Panc1 (cell line): ENCODE data around the gene ZFPL1. TPM values are rescaled to one million over a fixed set of nuclear protein-coding genes. Genes with fewer than 3 reads are reported as not detected.

ENCODE experiments used
- ATAC-seq: fragments of 200-7000 bp; cut with Tn5 transposase; 2 replicates; pipeline ENCODE4 v1.9.1; 2020; ENCODE audit warnings: mild to moderate bottlenecking, moderate library complexity
- BruUV-seq: library from RNA; stranded (reverse); fragments of 400-500 nt; replicated peaks from 2 replicates; lab custom pipeline; 2021; lab: Mats Ljungman, UMichigan
- CTCF ChIA-PET: fragments of 300-600 bp; sonication (Branson Sonifier 250); formaldehyde crosslinking; loops from one replicate; lab custom pipeline; 2022; ENCODE audit warnings: antibody characterized with exemption; lab: Charles Lee
- POLR2A ChIA-PET: fragments of 300-600 bp; sonication (Branson Sonifier 250); formaldehyde crosslinking; loops from one replicate; lab custom pipeline; 2022; ENCODE audit warnings: antibody characterized with exemption; lab: Charles Lee
- DNase-seq: peaks from one replicate; pipeline ENCODE4 v3.0.0-alpha.2; 2010; ENCODE audit warnings: low read depth, low spot score
- H3K27ac ChIP-seq: 2 replicates; pipeline ENCODE4 v1.5.1; 2011; ENCODE audit warnings: mild to moderate bottlenecking, low read length, inconsistent platforms
- H3K27me3 ChIP-seq: fragments of 200-500 bp; sonication (Bioruptor generic); 2 replicates; pipeline ENCODE4 v1.6.0; 2014; ENCODE audit warnings: low read length, inconsistent platforms; ENCODE audit not compliant: control insufficient read depth, insufficient read depth
- H3K36me3 ChIP-seq: fragments of 200-500 bp; sonication (Bioruptor generic); 2 replicates; pipeline ENCODE4 v1.5.1; 2014; ENCODE audit warnings: inconsistent platforms, mild to moderate bottlenecking, low read length, moderate library complexity; ENCODE audit not compliant: control insufficient read depth, insufficient read depth
- H3K4me1 ChIP-seq: 2 replicates; pipeline ENCODE4 v1.5.1; 2011; ENCODE audit warnings: inconsistent platforms, mild to moderate bottlenecking, low read length, moderate library complexity; ENCODE audit not compliant: control insufficient read depth, insufficient read depth
- H3K4me3 ChIP-seq, 2 experiments: 2 replicates each; pipeline ENCODE4 v1.5.1; 2011 to 2012; ENCODE audit warnings: low read depth in 2 of 2, low read length in 2 of 2, mild to moderate bottlenecking in 2 of 2, inconsistent platforms in 1 of 2, moderate library complexity in 1 of 2
- H3K9me3 ChIP-seq: fragments of 200-500 bp; sonication (Bioruptor generic); 2 replicates; pipeline ENCODE4 v1.5.1; 2014; ENCODE audit warnings: low read depth, mild to moderate bottlenecking, inconsistent platforms, low read length, moderate library complexity; ENCODE audit not compliant: control insufficient read depth, insufficient read depth
- POLR2AphosphoS5 ChIP-seq: IDR thresholded peaks from 2 replicates; pipeline ENCODE4 v1.6.1; 2012; ENCODE audit warnings: mild to moderate bottlenecking, low read depth, low read length, moderate library complexity
- SIN3A ChIP-seq: IDR thresholded peaks from 2 replicates; pipeline ENCODE4 v1.6.1; 2012; ENCODE audit warnings: low read depth, mild to moderate bottlenecking, low read length, moderate library complexity, borderline replicate concordance; ENCODE audit not compliant: insufficient read depth
- TCF7L2 ChIP-seq: IDR thresholded peaks from 2 replicates; pipeline ENCODE4 v1.6.1; 2011; ENCODE audit warnings: mild to moderate bottlenecking, low read depth, low read length, inconsistent platforms
- in situ Hi-C: cut with HindIII; loops from 2 replicates; pipeline ENCODE4 v1.10.0; 2016; ENCODE audit warnings: low sequenced_read_pairs, low pct_unique_long_range_greater_than_20kb
- intact Hi-C: fragments of 100-400 bp; cut with micrococcal nuclease; formaldehyde crosslinking; loops from one replicate; pipeline ENCODE4 v1.10.0; 2022; ENCODE audit not compliant: unreplicated experiment
- total RNA-seq: library from RNA; stranded (reverse); gene quantifications from one replicate; pipeline ENCODE4 v1.2.1, GENCODE V29; 2021; ENCODE audit not compliant: unreplicated experiment
- TF ChIP-seq, protein P1 (sequence below), 2 experiments: IDR thresholded peaks; 2 replicates each; pipeline ENCODE4 v1.6.1; 2011 to 2012; ENCODE audit warnings: low read depth in 2 of 2, control low read depth in 1 of 2, low read length in 1 of 2, mild to moderate bottlenecking in 1 of 2, moderate library complexity in 1 of 2; ENCODE audit not compliant: insufficient read depth in 1 of 2
- TF ChIP-seq, protein P2 (sequence below): fragments of 450-650 bp; IDR thresholded peaks from 2 replicates; pipeline ENCODE4 v1.5.1; 2017; ENCODE audit warnings: mild to moderate bottlenecking

Gene ZFPL1
- total RNA-seq, 1 experiment from 2014 or later, result 68.4 TPM

DNA sequence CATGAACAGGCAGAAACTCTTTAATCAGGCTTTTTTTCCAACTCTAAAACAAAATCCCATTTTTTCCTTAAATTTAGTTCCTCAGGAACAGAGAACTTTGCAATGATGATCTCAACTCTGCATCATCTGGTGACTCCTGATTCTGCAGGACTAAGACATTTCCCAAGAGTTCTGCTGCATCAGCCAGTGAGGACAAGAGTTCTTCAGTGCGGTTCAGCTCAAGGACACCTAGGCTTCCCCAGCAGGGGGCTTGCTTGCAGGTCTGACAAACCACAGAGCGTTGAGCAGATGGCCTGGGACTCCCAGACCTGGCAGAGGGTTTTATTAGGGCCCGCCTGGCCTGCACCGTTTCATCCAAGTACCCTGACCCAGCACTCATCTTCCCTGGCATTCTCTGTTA is 6.6 kb upstream of the ZFPL1 start:
- H3K4me3 ChIP-seq, result no peak overlapping the region
- H3K4me1 ChIP-seq, result peaks cover 20% of the 10 kb centered on the region
- intact Hi-C loops, result no loop called here
- H3K27me3 ChIP-seq, result no peaks in the 10 kb centered on the region
- BruUV-seq, result no TSS peak
- H3K9me3 ChIP-seq, result no peaks in the 10 kb centered on the region
- in situ Hi-C loops, result no loop called here
- TF ChIP-seq, protein P1, sequence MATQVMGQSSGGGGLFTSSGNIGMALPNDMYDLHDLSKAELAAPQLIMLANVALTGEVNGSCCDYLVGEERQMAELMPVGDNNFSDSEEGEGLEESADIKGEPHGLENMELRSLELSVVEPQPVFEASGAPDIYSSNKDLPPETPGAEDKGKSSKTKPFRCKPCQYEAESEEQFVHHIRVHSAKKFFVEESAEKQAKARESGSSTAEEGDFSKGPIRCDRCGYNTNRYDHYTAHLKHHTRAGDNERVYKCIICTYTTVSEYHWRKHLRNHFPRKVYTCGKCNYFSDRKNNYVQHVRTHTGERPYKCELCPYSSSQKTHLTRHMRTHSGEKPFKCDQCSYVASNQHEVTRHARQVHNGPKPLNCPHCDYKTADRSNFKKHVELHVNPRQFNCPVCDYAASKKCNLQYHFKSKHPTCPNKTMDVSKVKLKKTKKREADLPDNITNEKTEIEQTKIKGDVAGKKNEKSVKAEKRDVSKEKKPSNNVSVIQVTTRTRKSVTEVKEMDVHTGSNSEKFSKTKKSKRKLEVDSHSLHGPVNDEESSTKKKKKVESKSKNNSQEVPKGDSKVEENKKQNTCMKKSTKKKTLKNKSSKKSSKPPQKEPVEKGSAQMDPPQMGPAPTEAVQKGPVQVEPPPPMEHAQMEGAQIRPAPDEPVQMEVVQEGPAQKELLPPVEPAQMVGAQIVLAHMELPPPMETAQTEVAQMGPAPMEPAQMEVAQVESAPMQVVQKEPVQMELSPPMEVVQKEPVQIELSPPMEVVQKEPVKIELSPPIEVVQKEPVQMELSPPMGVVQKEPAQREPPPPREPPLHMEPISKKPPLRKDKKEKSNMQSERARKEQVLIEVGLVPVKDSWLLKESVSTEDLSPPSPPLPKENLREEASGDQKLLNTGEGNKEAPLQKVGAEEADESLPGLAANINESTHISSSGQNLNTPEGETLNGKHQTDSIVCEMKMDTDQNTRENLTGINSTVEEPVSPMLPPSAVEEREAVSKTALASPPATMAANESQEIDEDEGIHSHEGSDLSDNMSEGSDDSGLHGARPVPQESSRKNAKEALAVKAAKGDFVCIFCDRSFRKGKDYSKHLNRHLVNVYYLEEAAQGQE (IDR thresholded peaks at IDR 0.05; ENCODE audit: insufficient read depth in 1 of 2, low read depth in 2 of 2, low read length in 1 of 2), result no peak
- TF ChIP-seq SIN3A (no peak), TCF7L2 (no peak), POLR2AphosphoS5 (no peak)
- TF ChIP-seq, protein P2, sequence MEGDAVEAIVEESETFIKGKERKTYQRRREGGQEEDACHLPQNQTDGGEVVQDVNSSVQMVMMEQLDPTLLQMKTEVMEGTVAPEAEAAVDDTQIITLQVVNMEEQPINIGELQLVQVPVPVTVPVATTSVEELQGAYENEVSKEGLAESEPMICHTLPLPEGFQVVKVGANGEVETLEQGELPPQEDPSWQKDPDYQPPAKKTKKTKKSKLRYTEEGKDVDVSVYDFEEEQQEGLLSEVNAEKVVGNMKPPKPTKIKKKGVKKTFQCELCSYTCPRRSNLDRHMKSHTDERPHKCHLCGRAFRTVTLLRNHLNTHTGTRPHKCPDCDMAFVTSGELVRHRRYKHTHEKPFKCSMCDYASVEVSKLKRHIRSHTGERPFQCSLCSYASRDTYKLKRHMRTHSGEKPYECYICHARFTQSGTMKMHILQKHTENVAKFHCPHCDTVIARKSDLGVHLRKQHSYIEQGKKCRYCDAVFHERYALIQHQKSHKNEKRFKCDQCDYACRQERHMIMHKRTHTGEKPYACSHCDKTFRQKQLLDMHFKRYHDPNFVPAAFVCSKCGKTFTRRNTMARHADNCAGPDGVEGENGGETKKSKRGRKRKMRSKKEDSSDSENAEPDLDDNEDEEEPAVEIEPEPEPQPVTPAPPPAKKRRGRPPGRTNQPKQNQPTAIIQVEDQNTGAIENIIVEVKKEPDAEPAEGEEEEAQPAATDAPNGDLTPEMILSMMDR, result no peak
- ChIA-PET CTCF (interaction anchor here (0.6 kb wide), 1 partner anchor 239 kb away, joined by 3 read pairs; no protein-coding TSS in a partner anchor), POLR2A (no interaction called here)
- DNase-seq, result no peak
- H3K27ac ChIP-seq, result peak overlapping the region; percentile 41
- H3K36me3 ChIP-seq, result peaks cover 5% of the 10 kb centered on the region; the same call in 1 of the 2 replicates
- 0 out of 2 replicates have a peak, but pooled peaks have one; percentile 20 for ATAC-seq

DNA sequence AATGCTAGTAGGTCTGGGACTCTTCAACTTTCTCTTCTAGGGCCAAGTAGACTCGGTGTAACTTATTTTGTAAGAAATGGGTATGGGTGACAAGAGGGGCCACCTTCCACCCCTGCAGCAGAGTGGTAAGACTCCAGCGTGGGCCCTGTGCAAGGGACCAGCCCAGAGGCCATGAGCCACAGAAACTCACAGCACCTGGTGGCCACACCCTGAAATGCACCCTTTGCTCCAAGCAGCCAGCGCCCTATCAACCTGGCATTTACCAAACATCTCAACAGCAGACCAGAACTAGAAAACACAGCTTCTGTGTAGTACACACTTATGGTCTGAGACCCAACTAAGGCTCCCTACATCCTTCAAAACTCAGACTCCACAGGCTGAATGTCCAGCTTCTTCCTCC is 5.9 kb upstream of the ZFPL1 start:
- DNase-seq (peak; percentile 58), ATAC-seq (peak; percentile 85)
- BruUV-seq, result no TSS peak
- ChIA-PET CTCF (no interaction called here), POLR2A (no interaction called here)
- H3K9me3 ChIP-seq, result no peaks in the 10 kb centered on the region
- peaks cover 27% of the 10 kb centered on the region for H3K4me1 ChIP-seq
- intact Hi-C loops, result no loop called here
- H3K36me3 ChIP-seq, result peaks cover 5% of the 10 kb centered on the region
- H3K4me3 ChIP-seq, result no peak overlapping the region
- no peaks in the 10 kb centered on the region for H3K27me3 ChIP-seq
- H3K27ac ChIP-seq, result peak overlapping the region; percentile 41
- in situ Hi-C loops, result no loop called here
- no peak for TF ChIP-seq TCF7L2
- TF ChIP-seq, protein P2, result peak; percentile 90
